Measurements from ENCODE around the gene ZMYM3. TPM values are rescaled to one million over a fixed set of nuclear protein-coding genes. Genes with fewer than 3 reads are reported as not detected.

The ZMYM3 gene
- total RNA-seq, 1 experiment from 2014 or later = 77.5 TPM

Other genes with a start within 250 kb of the ZMYM3 start
- gene SNX12, start 185.8 kb downstream of the ZMYM3 start, total RNA-seq (2021) = 69.4 to 79.6 TPM (median 74.2 TPM) in 3 replicates
- 35.3 to 48.3 TPM (median 37.0 TPM) in 3 replicates for gene FOXO4, start 158.3 kb downstream of the ZMYM3 start, total RNA-seq (2021)
- not detected in 3 replicates for gene CXorf65, start 147.4 kb downstream of the ZMYM3 start, total RNA-seq (2021)
- gene IL2RG, start 142.6 kb downstream of the ZMYM3 start, total RNA-seq (2021) = 0.37 to 1.2 TPM (median 0.94 TPM) in 3 replicates
- gene MED12, start 135.5 kb downstream of the ZMYM3 start, total RNA-seq (2021) = 35.6 to 38.4 TPM (median 37.0 TPM) in 3 replicates
- gene NLGN3, start 109.3 kb downstream of the ZMYM3 start, total RNA-seq (2021) = 10.6 to 11.7 TPM (median 10.8 TPM) in 3 replicates
- gene GJB1, start 30.9 kb downstream of the ZMYM3 start, total RNA-seq (2021) = 0.14 to 0.21 TPM (median 0.17 TPM) in 3 replicates
- 665 to 706 TPM (median 674 TPM) in 3 replicates for gene NONO, start 29.5 kb upstream of the ZMYM3 start, total RNA-seq (2021)
- gene ITGB1BP2, start 47.6 kb upstream of the ZMYM3 start, total RNA-seq (2021) = 5.8 to 6.8 TPM (median 6.1 TPM) in 3 replicates
- gene TAF1, start 112.2 kb upstream of the ZMYM3 start, total RNA-seq (2021) = 31.2 to 35.5 TPM (median 35.0 TPM) in 3 replicates